ENCODE data around the gene STX3.

Gene STX3

GRCh38 chr11:59754859-59755700 lies at the start of gene STX3:
Gene STX3 (plus strand): TSS chr11:59755376. CDS start chr11:59755606, 230 bp downstream.
- peak; percentile 76 for DNase-seq

- DNase-seq = peak; percentile 95
Observed at GRCh38 chr11:59706518-59707285, 48.5 kb upstream of the STX3 start.

- DNase-seq = no peak
Observed at GRCh38 chr11:59707371-59707770, 47.8 kb upstream of the STX3 start.

- DNase-seq = peak; percentile 38
Observed at GRCh38 chr11:59708537-59708936, 46.6 kb upstream of the STX3 start.

GRCh38 chr11:59710136-59710847 lies 44.9 kb upstream of the STX3 start:
- no peak for DNase-seq

- no peak for DNase-seq
Observed at GRCh38 chr11:59713745-59714144, 41.4 kb upstream of the STX3 start, which contains the start of gene OR10V1. Gene OR10V1 (minus strand): TSS chr11:59713845. CDS start chr11:59713845, 0 bp downstream.

GRCh38 chr11:59716051-59716450 lies 39.1 kb upstream of the STX3 start:
- no peak for DNase-seq

- no peak for DNase-seq
Observed at GRCh38 chr11:59719556-59719955, 35.6 kb upstream of the STX3 start.

- DNase-seq = no peak
Observed at GRCh38 chr11:59724066-59724465, 31.1 kb upstream of the STX3 start.

- no peak for DNase-seq
Observed at GRCh38 chr11:59727426-59727825, 27.8 kb upstream of the STX3 start.

GRCh38 chr11:59728154-59728553 lies 27.0 kb upstream of the STX3 start:
- DNase-seq = no peak

GRCh38 chr11:59728913-59729312 lies 26.3 kb upstream of the STX3 start:
- DNase-seq = no peak

- no peak for DNase-seq
Observed at GRCh38 chr11:59729834-59730233, 25.3 kb upstream of the STX3 start.

GRCh38 chr11:59730896-59731565 lies 24.1 kb upstream of the STX3 start:
- DNase-seq = no peak

GRCh38 chr11:59746111-59746510 lies 9.1 kb upstream of the STX3 start:
- DNase-seq = no peak

- DNase-seq = peak; percentile 77
Observed at GRCh38 chr11:59753650-59754493, 1.3 kb upstream of the STX3 start.

- DNase-seq = peak; percentile 16
Observed at GRCh38 chr11:59754494-59754858, 700 bp upstream of the STX3 start.

- DNase-seq = peak; percentile 80
Observed at GRCh38 chr11:59755701-59756557, 753 bp downstream of the STX3 start.

GRCh38 chr11:59756558-59756840 lies 1.3 kb downstream of the STX3 start:
- DNase-seq = peak; percentile 34

GRCh38 chr11:59756845-59757244 lies 1.7 kb downstream of the STX3 start:
- DNase-seq = peak; percentile 23
